Gastrocnemius medialis (tissue), 4 donors: ENCODE data around the gene STAC2. TPM values are rescaled to one million over a fixed set of nuclear protein-coding genes. Genes with fewer than 3 reads are reported as not detected.

ENCODE experiments used
- ATAC-seq, 2 donors: fragments of 150-250 bp; one replicate each; pipeline ENCODE4 v1.9.1; 2016
- DNase-seq, 2 donors: peaks; one replicate each; pipeline ENCODE4 v3.0.0-alpha.2; 2019
- H3K27ac ChIP-seq, 4 donors: fragments of 200-600 bp; sonication (generic); 1 replicate in 1 of 4; 2 replicates in 3 of 4; pipeline ENCODE4 v1.5.1; 2016 to 2018; ENCODE audit warnings: mild to moderate bottlenecking in 2 of 4, moderate library complexity in 1 of 4
- H3K27me3 ChIP-seq, 3 donors: fragments of 200-600 bp; sonication (generic) in 2 of 3; 1 replicate in 1 of 3; 2 replicates in 2 of 3; pipeline versions ENCODE4 v1.5.1 to v1.6.0; 2016 to 2019; ENCODE audit warnings: mild to moderate bottlenecking in 1 of 3, moderate library complexity in 1 of 3
- H3K36me3 ChIP-seq, 2 donors: fragments of 200-600 bp; sonication (generic) in 1 of 2; one replicate each; pipeline ENCODE4 v1.5.1; 2017 to 2018
- H3K4me1 ChIP-seq, 2 donors: fragments of 200-600 bp; sonication (generic) in 1 of 2; one replicate each; pipeline ENCODE4 v1.5.1; 2016 to 2017; ENCODE audit warnings: mild to moderate bottlenecking in 2 of 2
- H3K4me3 ChIP-seq, 4 donors: fragments of 200-600 bp; sonication (generic) in 3 of 4; 1 replicate in 1 of 4; 2 replicates in 3 of 4; pipeline ENCODE4 v1.5.1; 2016 to 2019; ENCODE audit warnings: mild to moderate bottlenecking in 2 of 4
- H3K9me3 ChIP-seq, 3 donors: fragments of 200-600 bp; sonication (generic) in 2 of 3; 1 replicate in 1 of 3; 2 replicates in 2 of 3; pipeline ENCODE4 v1.5.1; 2016 to 2019
- CTCF ChIP-seq, 5 experiments: fragments of 450-650 bp in 3 of 5; fragments of 200-600 bp in 2 of 5; sonication (generic) in 2 of 5; IDR thresholded peaks in 4 of 5; conservative IDR thresholded peaks in 1 of 5; 1 replicate in 4 of 5; 2 replicates in 1 of 5; pipeline ENCODE4 v1.5.1; 2016 to 2019; ENCODE audit warnings: antibody characterized with exemption in 5 of 5, mild to moderate bottlenecking in 3 of 5, moderate library complexity in 3 of 5
- POLR2A ChIP-seq, 2 donors: fragments of 450-650 bp; IDR thresholded peaks; one replicate each; pipeline ENCODE4 v1.6.1; 2017; ENCODE audit warnings: antibody characterized with exemption in 2 of 2, mild to moderate bottlenecking in 2 of 2, moderate library complexity in 2 of 2
- in situ Hi-C, 4 donors: fragments of 200-750 bp; cut with MboI; loops; one replicate each; pipeline versions ENCODE4 v1.15.0 to v1.8.0; 2017; ENCODE audit warnings: low sequenced_read_pairs in 4 of 4
- intact Hi-C: fragments of 100-400 bp; cut with DNase I; formaldehyde crosslinking; loops from one replicate; pipeline ENCODE4 v1.15.1; 2023; ENCODE audit warnings: low total_unique reads
- total RNA-seq, 4 donors: library from RNA; depleted of rRNA; stranded (reverse); fragments of >200 nt; gene quantifications; one replicate each; pipeline versions ENCODE4 v1.1.0 to v1.2.3, GENCODE V29; 2016

STAC2 gene
- total RNA-seq, 4 donors from 2014 or later: not detected

DNA sequence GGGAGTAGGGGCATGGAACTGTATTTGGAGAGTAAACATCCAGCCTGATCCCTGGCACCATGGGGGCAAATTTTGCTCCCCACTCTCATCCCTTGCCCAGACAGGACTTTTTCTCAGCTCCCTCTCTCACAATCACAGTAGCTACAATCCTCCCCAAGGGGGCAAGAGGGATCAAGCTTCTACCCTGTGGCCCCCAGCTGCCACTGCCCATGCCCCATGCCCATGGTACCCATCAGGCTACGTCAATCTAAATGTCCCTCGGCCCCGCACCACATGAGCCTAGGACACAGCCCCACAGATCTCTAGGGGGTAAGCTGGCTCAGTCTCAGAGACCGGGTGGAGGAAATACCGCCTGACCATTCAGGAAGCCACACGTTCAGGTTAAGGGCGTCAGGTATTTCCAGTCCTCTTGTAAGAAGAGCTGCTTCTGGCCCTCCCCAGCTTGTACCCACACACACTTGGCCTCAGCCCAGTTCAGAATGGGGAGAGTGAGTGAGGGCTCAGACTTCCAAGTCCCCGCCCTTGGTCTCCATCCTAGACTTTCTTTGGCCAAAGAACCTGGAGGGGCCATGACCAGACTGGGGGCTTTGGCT, 30.1 kb downstream of the STAC2 start:
- H3K27me3 ChIP-seq: no peaks in the 10 kb centered on the region
- peak overlapping the region; percentile 33 to 95 (median 64) for H3K4me3 ChIP-seq
- ATAC-seq: peak in 1 of 2 donors; percentile 2
- no peaks in the 10 kb centered on the region for H3K9me3 ChIP-seq
- peak overlapping the region; percentile 87 to 99 (median 94) for H3K27ac ChIP-seq
- peak in 1 of 2 donors; percentile 80 for DNase-seq
- H3K36me3 ChIP-seq: no peaks in the 10 kb centered on the region
- intact Hi-C loops (loop anchor here (10.0 kb wide), 2 partner anchors 469 to 1149 kb away; partner anchors contain the start of genes PNMT and TCAP), in situ Hi-C loops (no loop called here)
- TF ChIP-seq CTCF (IDR thresholded peaks at IDR 0.05 in 4 of 5, conservative IDR thresholded peaks at IDR 0.05 in 1 of 5) (no peak), POLR2A (IDR thresholded peaks at IDR 0.05) (no peak)
- peaks cover 58 to 68% of the 10 kb centered on the region in 2 donors for H3K4me1 ChIP-seq

GRCh38 chr17:39194985-39195524, 30.7 kb downstream of the STAC2 start:
- intact Hi-C loops: loop anchor here (10.0 kb wide), 2 partner anchors 470 to 1150 kb away; partner anchors contain the start of genes PNMT and TCAP
- ATAC-seq: no peak
- peaks cover 63 to 74% of the 10 kb centered on the region in 2 donors for H3K4me1 ChIP-seq
- H3K27me3 ChIP-seq: no peaks in the 10 kb centered on the region
- no peak for TF ChIP-seq CTCF (IDR thresholded peaks at IDR 0.05 in 4 of 5, conservative IDR thresholded peaks at IDR 0.05 in 1 of 5)
- TF ChIP-seq POLR2A (IDR thresholded peaks at IDR 0.05): no peak
- peak overlapping the region; percentile 87 to 99 (median 94) for H3K27ac ChIP-seq
- in situ Hi-C loops: no loop called here
- H3K36me3 ChIP-seq: peaks cover 0 to 4% of the 10 kb centered on the region in 2 donors
- peak overlapping the region; percentile 33 to 95 (median 64) for H3K4me3 ChIP-seq
- DNase-seq: no peak
- H3K9me3 ChIP-seq: no peaks in the 10 kb centered on the region

DNA sequence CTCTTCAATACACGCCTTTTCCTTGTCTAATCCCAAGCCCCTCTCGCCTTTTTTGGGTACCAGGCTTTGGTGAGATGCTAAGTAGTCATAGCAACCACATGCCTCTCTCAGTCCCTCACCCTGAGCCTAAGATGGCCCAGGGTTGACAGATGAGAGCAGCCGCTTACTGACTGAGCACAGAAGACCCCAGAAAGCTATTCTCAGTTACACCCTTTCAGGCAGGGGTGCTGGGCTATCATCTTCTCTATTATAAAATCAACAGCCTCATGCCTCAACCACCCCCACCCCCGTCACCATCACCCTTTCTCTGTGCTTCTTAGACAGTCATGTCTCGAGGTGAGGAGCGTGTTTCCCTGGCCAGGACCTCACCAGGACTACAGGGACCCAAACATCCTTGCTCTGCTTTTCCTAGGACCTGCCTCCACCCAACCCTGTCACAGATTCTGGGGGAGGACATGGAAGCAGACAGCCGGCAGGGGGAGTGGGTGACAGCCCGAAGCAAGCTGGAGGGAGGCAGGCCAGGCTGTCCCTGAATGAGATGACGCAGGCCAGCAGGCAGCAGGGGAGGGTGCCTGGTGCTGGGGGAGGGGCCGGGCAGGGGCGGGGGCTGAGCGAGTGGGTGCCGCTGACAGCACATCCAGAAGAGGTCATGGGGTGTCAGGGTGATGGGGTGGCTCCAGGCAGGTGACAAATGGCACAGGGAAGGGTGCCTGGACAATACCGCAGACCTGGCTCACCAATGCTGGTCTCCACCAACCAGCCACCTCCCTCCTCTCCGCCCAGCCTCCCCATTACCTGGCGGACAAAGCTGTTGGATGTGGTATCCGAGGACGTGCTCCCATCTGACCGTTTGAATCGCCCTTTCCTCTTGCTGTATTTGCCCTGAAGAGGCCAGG, 31.4 kb downstream of the STAC2 start:
- Histone ChIP-seq H3K9me3 (no peaks in the 10 kb centered on the region), H3K27ac (peak overlapping the region; percentile 87 to 99 (median 94)), H3K4me1 (peaks cover 65 to 74% of the 10 kb centered on the region in 2 donors), H3K36me3 (peaks cover 0 to 11% of the 10 kb centered on the region in 2 donors), H3K4me3 (peak overlapping the region; percentile 33 to 95 (median 72)), H3K27me3 (no peaks in the 10 kb centered on the region)
- in situ Hi-C loops (no loop called here), intact Hi-C loops (loop anchor here (10.0 kb wide), 2 partner anchors 470 to 1150 kb away; partner anchors contain the start of genes PNMT and TCAP)
- ATAC-seq: peak; percentile 40 to 51
- peak; percentile 54 to 66 for TF ChIP-seq POLR2A (IDR thresholded peaks at IDR 0.05)
- TF ChIP-seq CTCF (IDR thresholded peaks at IDR 0.05 in 4 of 5, conservative IDR thresholded peaks at IDR 0.05 in 1 of 5): peak; percentile 43 to 78 (median 70)
- peak; percentile 88 to 96 for DNase-seq

DNA sequence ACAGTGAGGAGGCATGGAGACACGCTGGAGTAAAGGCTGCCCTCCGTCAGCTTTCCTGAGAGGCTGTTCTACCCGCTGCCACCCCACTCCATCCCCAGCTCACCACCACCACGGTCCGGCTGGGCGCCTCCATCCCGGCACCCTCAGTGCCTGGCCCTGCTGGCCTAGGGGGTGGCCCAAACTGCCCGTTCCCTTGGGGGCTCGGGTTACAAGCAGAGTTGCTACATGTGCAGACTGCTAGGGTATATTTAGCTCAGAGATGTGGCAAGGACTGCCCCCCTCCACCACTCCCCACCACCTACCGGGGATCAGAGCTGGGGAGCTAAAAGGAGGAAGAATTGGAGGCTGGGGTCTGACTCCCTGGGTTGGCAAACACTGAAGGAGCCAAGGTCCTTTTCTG, 32.4 kb downstream of the STAC2 start:
- Histone ChIP-seq H3K4me1 (peaks cover 60 to 70% of the 10 kb centered on the region in 2 donors), H3K9me3 (no peaks in the 10 kb centered on the region), H3K27ac (peak overlapping the region; percentile 87 to 99 (median 94)), H3K27me3 (no peaks in the 10 kb centered on the region), H3K4me3 (peak overlapping the region; percentile 50 to 62 (median 55)), H3K36me3 (peaks cover 0 to 21% of the 10 kb centered on the region in 2 donors)
- TF ChIP-seq POLR2A (IDR thresholded peaks at IDR 0.05) (peak; percentile 62 to 70), CTCF (IDR thresholded peaks at IDR 0.05 in 4 of 5, conservative IDR thresholded peaks at IDR 0.05 in 1 of 5) (no peak)
- intact Hi-C loops: loop anchor here (10.0 kb wide), 2 partner anchors 471 to 1151 kb away; partner anchors contain the start of genes PNMT and TCAP
- ATAC-seq (peak; percentile 47 to 55), DNase-seq (peak; percentile 83 to 93)
- in situ Hi-C loops: no loop called here
